BE2C (cell line): Measurements from ENCODE around the gene GNAQ.
"Not testable (repeated sequence)": the region's sequence is repeated elsewhere in the genome, so short reads cannot be mapped to it uniquely, and the experiment has no call there.

ENCODE experiments used
- DNase-seq: peaks from one replicate; pipeline ENCODE4 v3.0.0-alpha.2; 2020
- H3K27me3 ChIP-seq: fragments of 250-450 bp; sonication (Bioruptor Pico); 2 replicates; pipeline ENCODE4 v1.5.1; 2020; ENCODE audit warnings: mild to moderate bottlenecking
- H3K36me3 ChIP-seq: fragments of 250-450 bp; sonication (Bioruptor Pico); 2 replicates; pipeline ENCODE4 v1.5.1; 2020; ENCODE audit warnings: mild to moderate bottlenecking
- H3K4me1 ChIP-seq: fragments of 250-450 bp; sonication (Bioruptor Pico); 2 replicates; pipeline ENCODE4 v1.5.1; 2020
- H3K4me3 ChIP-seq: 2 replicates; pipeline ENCODE4 v1.5.1; 2011; ENCODE audit warnings: low read depth, low read length
- H3K9me3 ChIP-seq: fragments of 250-450 bp; sonication (Bioruptor Pico); 2 replicates; pipeline ENCODE4 v1.5.1; 2020
- TF ChIP-seq, protein P1 (sequence below): IDR thresholded peaks from 2 replicates; pipeline ENCODE4 v1.5.1; 2012; ENCODE audit warnings: mild to moderate bottlenecking, low read depth, low read length

GNAQ gene

DNA sequence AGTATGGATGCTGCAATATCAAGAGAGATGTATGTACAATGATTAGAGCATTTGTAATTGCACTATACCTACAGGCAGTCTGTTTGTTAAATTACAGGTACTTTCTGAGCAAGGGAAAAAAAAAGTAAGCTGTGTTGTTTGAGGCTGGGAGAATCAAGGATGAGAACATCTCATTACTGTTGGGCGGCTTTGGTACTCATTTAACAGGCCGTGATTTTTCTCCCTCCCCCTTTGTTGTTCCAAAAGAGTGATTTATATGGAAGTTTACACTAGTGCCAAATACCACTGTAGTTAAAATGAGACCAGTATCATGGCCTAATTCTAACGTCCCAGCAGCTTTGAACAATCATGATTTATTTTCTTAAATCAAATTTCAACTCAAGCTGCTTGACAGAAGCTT is 312.3 kb downstream of the GNAQ start:
- Histone ChIP-seq H3K4me3 (no peak overlapping the region), H3K4me1 (peaks cover 10% of the 10 kb centered on the region), H3K9me3 (no peaks in the 10 kb centered on the region), H3K27me3 (no peaks in the 10 kb centered on the region), H3K36me3 (no peaks in the 10 kb centered on the region; the same call in 1 of the 2 replicates)
- TF ChIP-seq, protein P1, sequence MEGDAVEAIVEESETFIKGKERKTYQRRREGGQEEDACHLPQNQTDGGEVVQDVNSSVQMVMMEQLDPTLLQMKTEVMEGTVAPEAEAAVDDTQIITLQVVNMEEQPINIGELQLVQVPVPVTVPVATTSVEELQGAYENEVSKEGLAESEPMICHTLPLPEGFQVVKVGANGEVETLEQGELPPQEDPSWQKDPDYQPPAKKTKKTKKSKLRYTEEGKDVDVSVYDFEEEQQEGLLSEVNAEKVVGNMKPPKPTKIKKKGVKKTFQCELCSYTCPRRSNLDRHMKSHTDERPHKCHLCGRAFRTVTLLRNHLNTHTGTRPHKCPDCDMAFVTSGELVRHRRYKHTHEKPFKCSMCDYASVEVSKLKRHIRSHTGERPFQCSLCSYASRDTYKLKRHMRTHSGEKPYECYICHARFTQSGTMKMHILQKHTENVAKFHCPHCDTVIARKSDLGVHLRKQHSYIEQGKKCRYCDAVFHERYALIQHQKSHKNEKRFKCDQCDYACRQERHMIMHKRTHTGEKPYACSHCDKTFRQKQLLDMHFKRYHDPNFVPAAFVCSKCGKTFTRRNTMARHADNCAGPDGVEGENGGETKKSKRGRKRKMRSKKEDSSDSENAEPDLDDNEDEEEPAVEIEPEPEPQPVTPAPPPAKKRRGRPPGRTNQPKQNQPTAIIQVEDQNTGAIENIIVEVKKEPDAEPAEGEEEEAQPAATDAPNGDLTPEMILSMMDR: no peak
- DNase-seq: no peak

- H3K9me3 ChIP-seq, H3K36me3 ChIP-seq, H3K4me3 ChIP-seq, DNase-seq, H3K27me3 ChIP-seq: not testable (repeated sequence)
- peaks cover 20% of the 10 kb centered on the region for H3K4me1 ChIP-seq
Measured at GRCh38 chr9:77718298-77718640, 313.3 kb downstream of the GNAQ start.

- DNase-seq, H3K36me3 ChIP-seq, H3K9me3 ChIP-seq, H3K4me3 ChIP-seq, H3K27me3 ChIP-seq: not testable (repeated sequence)
- H3K4me1 ChIP-seq: peaks cover 25% of the 10 kb centered on the region
Measured at GRCh38 chr9:77717608-77718297, 313.9 kb downstream of the GNAQ start.

- Histone ChIP-seq H3K27me3 (no peaks in the 10 kb centered on the region), H3K9me3 (0 out of 2 replicates have a peak, but pooled peaks cover 3% of the 10 kb centered on the region), H3K4me1 (peaks cover 36% of the 10 kb centered on the region), H3K36me3 (no peaks in the 10 kb centered on the region), H3K4me3 (no peak overlapping the region)
- TF ChIP-seq, protein P1: no peak
- DNase-seq: peak; percentile 63
Measured at GRCh38 chr9:77714077-77714549, 317.5 kb downstream of the GNAQ start.

- Histone ChIP-seq H3K27me3 (no peaks in the 10 kb centered on the region), H3K4me1 (peaks cover 36% of the 10 kb centered on the region), H3K9me3 (0 out of 2 replicates have a peak, but pooled peaks cover 3% of the 10 kb centered on the region), H3K36me3 (no peaks in the 10 kb centered on the region), H3K4me3 (0 out of 2 replicates have a peak overlapping the region, but pooled peaks have one; percentile 9)
- TF ChIP-seq, protein P1: no peak
- DNase-seq: peak; percentile 37
Measured at GRCh38 chr9:77712533-77713130, 319.0 kb downstream of the GNAQ start.

- Histone ChIP-seq H3K4me3 (no peak overlapping the region), H3K36me3 (no peaks in the 10 kb centered on the region), H3K9me3 (0 out of 2 replicates have a peak, but pooled peaks cover 3% of the 10 kb centered on the region), H3K4me1 (peaks cover 36% of the 10 kb centered on the region), H3K27me3 (no peaks in the 10 kb centered on the region)
- TF ChIP-seq, protein P1: no peak
- DNase-seq: no peak
Measured at GRCh38 chr9:77710965-77711648, 320.5 kb downstream of the GNAQ start.

DNA sequence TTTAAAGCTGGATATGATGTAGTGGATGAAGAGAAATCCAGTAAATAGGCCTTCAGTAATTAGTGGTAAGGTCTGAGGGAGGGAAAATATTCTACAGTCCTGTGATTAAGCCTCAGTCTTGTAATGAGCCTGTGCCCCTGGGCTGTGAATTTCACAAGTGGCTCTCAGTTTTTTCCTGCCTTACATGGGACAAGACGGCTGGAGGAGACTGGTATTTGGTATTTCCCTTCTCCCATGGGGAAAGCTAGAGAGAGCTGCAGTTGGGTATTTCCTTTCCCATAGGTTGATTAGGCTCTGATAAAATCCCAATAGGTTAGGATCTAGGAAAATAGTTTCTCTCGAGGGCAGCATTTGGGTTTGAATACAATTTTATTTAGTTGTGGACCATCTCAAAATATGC is 321.3 kb downstream of the GNAQ start:
- Histone ChIP-seq H3K36me3 (no peaks in the 10 kb centered on the region), H3K9me3 (0 out of 2 replicates have a peak, but pooled peaks cover 3% of the 10 kb centered on the region), H3K4me1 (peaks cover 34% of the 10 kb centered on the region), H3K4me3 (no peak overlapping the region), H3K27me3 (no peaks in the 10 kb centered on the region)
- TF ChIP-seq, protein P1: no peak
- no peak for DNase-seq
